Esophagus muscularis mucosa (tissue), 3 donors: ENCODE results near the gene REC8.

ENCODE experiments used
- CTCF ChIP-seq, 3 experiments: fragments of 200-600 bp in 2 of 3; fragments of 450-650 bp in 1 of 3; sonication (generic) in 2 of 3; IDR thresholded peaks; one replicate each; pipeline ENCODE4 v1.5.1; 2017 to 2019; ENCODE audit warnings: antibody characterized with exemption in 3 of 3, mild to moderate bottlenecking in 2 of 3, moderate library complexity in 1 of 3
- POLR2AphosphoS5 ChIP-seq, 2 donors: sonication (generic); formaldehyde crosslinking; IDR thresholded peaks; one replicate each; pipeline ENCODE4 v1.6.1; 2017; ENCODE audit warnings: antibody characterized with exemption in 2 of 2

DNA sequence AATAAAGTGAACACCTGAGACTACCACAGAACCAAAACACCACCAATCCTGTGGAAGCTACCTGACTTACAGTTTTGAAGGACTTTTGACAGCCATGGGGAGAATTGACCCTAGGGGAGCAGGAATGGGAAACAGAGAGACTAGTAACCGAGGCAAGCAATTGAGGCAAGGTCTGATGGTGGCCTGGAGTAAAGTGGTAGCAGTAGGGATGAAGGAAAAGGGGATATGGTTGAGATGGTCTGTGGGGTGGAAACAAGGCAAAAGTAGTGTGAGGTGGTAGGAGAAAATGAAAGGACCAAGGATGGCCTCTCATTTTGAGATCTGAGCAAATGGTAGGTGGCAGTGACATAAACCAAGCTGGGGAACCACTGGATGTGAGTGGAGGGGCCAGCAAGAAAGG, 15.0 kb upstream of the REC8 start:
- TF ChIP-seq CTCF (IDR thresholded peaks at IDR 0.05) = no peak
- TF ChIP-seq POLR2AphosphoS5 (IDR thresholded peaks at IDR 0.05) = no peak
